Fibroblast of lung (primary cell): ENCODE measurements around the gene RAB1A. TPM values are rescaled to one million over a fixed set of nuclear protein-coding genes. Genes with fewer than 3 reads are reported as not detected.
"Not testable (repeated sequence)": the region's sequence is repeated elsewhere in the genome, so short reads cannot be mapped to it uniquely, and the experiment has no call there.

Experiments
- DNase-seq, 2 donors: peaks; one replicate each; pipeline versions ENCODE4 v3.0.0 to v3.0.0-alpha.2; 2010; ENCODE audit warnings: low read depth in 2 of 2
- H2AFZ ChIP-seq: 2 replicates; pipeline ENCODE4 v1.5.1; 2012; ENCODE audit warnings: low read length, control low read depth, inconsistent platforms
- H3K27ac ChIP-seq: 2 replicates; pipeline ENCODE4 v1.5.1; 2011; ENCODE audit warnings: low read length, control low read depth; ENCODE audit not compliant: insufficient read depth
- H3K27me3 ChIP-seq: 2 replicates; pipeline ENCODE4 v1.5.1; 2011; ENCODE audit warnings: mild to moderate bottlenecking, low read length; ENCODE audit not compliant: control insufficient read depth, insufficient read depth
- H3K36me3 ChIP-seq: 2 replicates; pipeline ENCODE4 v1.5.1; 2011; ENCODE audit warnings: low read length; ENCODE audit not compliant: control insufficient read depth, insufficient read depth
- H3K4me1 ChIP-seq: 2 replicates; pipeline ENCODE4 v1.5.1; 2011; ENCODE audit warnings: low read length; ENCODE audit not compliant: control insufficient read depth, insufficient read depth; ENCODE audit errors: extremely low read depth
- H3K4me2 ChIP-seq: 2 replicates; pipeline ENCODE4 v1.5.1; 2011; ENCODE audit warnings: low read length, control low read depth; ENCODE audit not compliant: insufficient read depth; ENCODE audit errors: extremely low read depth
- H3K4me3 ChIP-seq, 4 experiments: fragments of 200-600 bp in 1 of 4; sonication (generic) in 1 of 4; replicated peaks in 1 of 4; 2 replicates each; pipeline ENCODE4 v1.5.1; 2011 to 2016; ENCODE audit warnings: low read length in 4 of 4, low read depth in 3 of 4, mild to moderate bottlenecking in 3 of 4, control low read depth in 2 of 4, inconsistent platforms in 1 of 4, mixed read lengths in 1 of 4; ENCODE audit not compliant: insufficient read depth in 1 of 4; ENCODE audit errors: control extremely low read depth in 1 of 4
- H3K79me2 ChIP-seq: 2 replicates; pipeline ENCODE4 v1.5.1; 2012; ENCODE audit warnings: mild to moderate bottlenecking, low read length, inconsistent platforms; ENCODE audit not compliant: control insufficient read depth, insufficient read depth
- H3K9ac ChIP-seq: 2 replicates; pipeline ENCODE4 v1.5.1; 2011; ENCODE audit warnings: mild to moderate bottlenecking, low read length, control low read depth; ENCODE audit not compliant: insufficient read depth
- H3K9me3 ChIP-seq: 2 replicates; pipeline ENCODE4 v1.5.1; 2012; ENCODE audit warnings: low read depth, low read length; ENCODE audit not compliant: control insufficient read depth, insufficient read depth
- H4K20me1 ChIP-seq: 2 replicates; pipeline ENCODE4 v1.5.1; 2011; ENCODE audit warnings: low read length; ENCODE audit not compliant: control insufficient read depth, insufficient read depth; ENCODE audit errors: extremely low read depth
- EZH2 ChIP-seq: IDR thresholded peaks from 2 replicates; pipeline ENCODE4 v1.5.1; 2012; ENCODE audit warnings: low read length, control low read depth, mild to moderate bottlenecking; ENCODE audit errors: missing control alignments
- polyA plus RNA-seq, 2 donors: library from polyadenylated mRNA; depleted of rRNA in 1 of 2; stranded (reverse) in 1 of 2; unstranded in 1 of 2; fragments of >200 nt; gene quantifications; 2 replicates each; pipeline ENCODE4 v1.2.1, GENCODE V29; 2011 to 2012; ENCODE audit warnings: missing spikeins in 1 of 2
- total RNA-seq: library from RNA; depleted of rRNA; stranded (reverse); fragments of >200 nt; gene quantifications from 2 replicates; pipeline ENCODE4 v1.2.1, GENCODE V29; 2014
- TF ChIP-seq, protein P1 (sequence below), 2 donors: IDR thresholded peaks in 1 of 2; conservative IDR thresholded peaks in 1 of 2; 1 replicate in 1 of 2; 2 replicates in 1 of 2; pipeline ENCODE4 v1.5.1; 2011 to 2012; ENCODE audit warnings: low read length in 2 of 2, control low read depth in 1 of 2, inconsistent platforms in 1 of 2, low read depth in 1 of 2, mild to moderate bottlenecking in 1 of 2

Gene RAB1A
- total and polyA plus RNA-seq, 2 donors (not counting 1 experiment from before 2014, with no cell fraction given): 89.8 to 289 TPM

GRCh38 chr2:65172994-65173790 is 43.3 kb upstream of the RAB1A start:
- H3K27ac ChIP-seq: no peak overlapping the region
- no peaks in the 10 kb centered on the region for H3K36me3 ChIP-seq
- H4K20me1 ChIP-seq: no peaks in the 10 kb centered on the region
- no peaks in the 10 kb centered on the region for H3K4me1 ChIP-seq
- DNase-seq: no peak
- no peak overlapping the region for H2AFZ ChIP-seq
- H3K79me2 ChIP-seq: no peaks in the 10 kb centered on the region
- no peaks in the 10 kb centered on the region for H3K9me3 ChIP-seq
- no peak overlapping the region for H3K4me2 ChIP-seq
- TF ChIP-seq, protein P1, sequence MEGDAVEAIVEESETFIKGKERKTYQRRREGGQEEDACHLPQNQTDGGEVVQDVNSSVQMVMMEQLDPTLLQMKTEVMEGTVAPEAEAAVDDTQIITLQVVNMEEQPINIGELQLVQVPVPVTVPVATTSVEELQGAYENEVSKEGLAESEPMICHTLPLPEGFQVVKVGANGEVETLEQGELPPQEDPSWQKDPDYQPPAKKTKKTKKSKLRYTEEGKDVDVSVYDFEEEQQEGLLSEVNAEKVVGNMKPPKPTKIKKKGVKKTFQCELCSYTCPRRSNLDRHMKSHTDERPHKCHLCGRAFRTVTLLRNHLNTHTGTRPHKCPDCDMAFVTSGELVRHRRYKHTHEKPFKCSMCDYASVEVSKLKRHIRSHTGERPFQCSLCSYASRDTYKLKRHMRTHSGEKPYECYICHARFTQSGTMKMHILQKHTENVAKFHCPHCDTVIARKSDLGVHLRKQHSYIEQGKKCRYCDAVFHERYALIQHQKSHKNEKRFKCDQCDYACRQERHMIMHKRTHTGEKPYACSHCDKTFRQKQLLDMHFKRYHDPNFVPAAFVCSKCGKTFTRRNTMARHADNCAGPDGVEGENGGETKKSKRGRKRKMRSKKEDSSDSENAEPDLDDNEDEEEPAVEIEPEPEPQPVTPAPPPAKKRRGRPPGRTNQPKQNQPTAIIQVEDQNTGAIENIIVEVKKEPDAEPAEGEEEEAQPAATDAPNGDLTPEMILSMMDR (conservative IDR thresholded peaks at IDR 0.05 in 1 of 2, IDR thresholded peaks at IDR 0.05 in 1 of 2; ENCODE audit: low read depth in 1 of 2, low read length in 2 of 2): no peak
- TF ChIP-seq EZH2: no peak
- H3K27me3 ChIP-seq: no peaks in the 10 kb centered on the region
- H3K4me3 ChIP-seq: no peak overlapping the region
- no peak overlapping the region for H3K9ac ChIP-seq

DNA sequence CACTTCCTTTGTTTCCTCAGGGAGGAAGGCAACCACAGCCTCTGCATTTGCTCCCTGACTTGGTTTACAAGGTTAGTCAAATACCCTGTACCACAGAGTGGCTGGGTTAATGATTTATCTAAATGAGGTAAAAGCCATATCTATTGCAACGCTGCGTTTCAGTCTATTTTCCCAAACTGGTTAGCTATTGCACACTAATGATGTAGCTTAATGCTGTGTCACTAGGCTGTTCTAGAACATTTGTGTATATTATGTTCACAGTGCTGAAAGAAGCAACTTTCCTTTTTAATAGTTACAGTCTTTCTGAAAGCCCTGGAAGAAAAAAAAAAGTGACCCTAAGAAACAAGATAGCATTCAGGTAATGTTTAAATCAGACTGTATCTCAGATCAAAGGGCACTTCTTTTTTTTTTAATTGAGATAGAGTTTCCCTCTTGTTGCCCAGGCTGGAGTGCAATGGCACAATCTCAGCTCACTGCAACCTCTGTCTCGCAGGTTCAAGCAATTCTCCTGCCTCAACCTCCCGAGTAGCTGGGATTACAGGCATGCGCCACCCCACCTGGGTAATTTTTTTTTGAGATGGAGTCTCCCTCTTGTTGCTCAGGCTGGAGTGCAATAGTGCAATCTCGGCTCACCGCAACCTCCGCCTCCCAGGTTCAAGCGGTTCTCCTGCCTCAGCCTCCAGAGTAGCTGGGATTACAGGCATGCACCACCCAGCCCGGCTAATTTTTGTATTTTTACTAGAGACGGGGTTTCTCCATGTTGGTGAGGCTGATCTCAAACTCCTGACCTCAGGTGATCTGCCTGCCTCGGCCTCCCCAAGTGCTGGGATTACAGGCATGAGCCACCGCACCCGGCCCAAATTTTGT is 40.9 kb upstream of the RAB1A start:
- H2AFZ ChIP-seq, H4K20me1 ChIP-seq, H3K27me3 ChIP-seq, H3K9ac ChIP-seq, H3K79me2 ChIP-seq, H3K9me3 ChIP-seq, H3K4me2 ChIP-seq, H3K27ac ChIP-seq, H3K4me3 ChIP-seq, H3K36me3 ChIP-seq, DNase-seq, H3K4me1 ChIP-seq: not testable (repeated sequence)

GRCh38 chr2:65169760-65170136 is 39.8 kb upstream of the RAB1A start:
- Histone ChIP-seq H3K4me1 (no peaks in the 10 kb centered on the region), H3K9ac (no peak overlapping the region), H4K20me1 (no peaks in the 10 kb centered on the region), H3K9me3 (no peaks in the 10 kb centered on the region), H3K79me2 (no peaks in the 10 kb centered on the region), H3K27me3 (no peaks in the 10 kb centered on the region), H2AFZ (no peak overlapping the region), H3K27ac (no peak overlapping the region), H3K4me2 (no peak overlapping the region), H3K36me3 (no peaks in the 10 kb centered on the region), H3K4me3 (no peak overlapping the region)
- TF ChIP-seq EZH2: no peak
- TF ChIP-seq, protein P1 (conservative IDR thresholded peaks at IDR 0.05 in 1 of 2, IDR thresholded peaks at IDR 0.05 in 1 of 2; ENCODE audit: low read depth in 1 of 2, low read length in 2 of 2): no peak
- DNase-seq: no peak
